Omental fat pad (tissue), 4 donors: ENCODE data around the gene HIVEP2. TPM values are rescaled to one million over a fixed set of nuclear protein-coding genes. Genes with fewer than 3 reads are reported as not detected.

Experiments used
- ATAC-seq: fragments of 150-250 bp; one replicate; pipeline ENCODE4 v1.9.1; 2016; ENCODE audit warnings: mild to moderate bottlenecking, moderate library complexity; ENCODE audit not compliant: low FRiP score
- DNase-seq: peaks from one replicate; pipeline ENCODE4 v3.0.0-alpha.2; 2019; ENCODE audit warnings: low spot score
- total RNA-seq, 4 donors: library from RNA; depleted of rRNA; stranded (reverse); fragments of >200 nt; gene quantifications; one replicate each; pipeline ENCODE4 v1.1.0, GENCODE V29; 2016
- TF ChIP-seq, protein P1 (sequence below), 3 donors: fragments of 450-650 bp; IDR thresholded peaks; one replicate each; pipeline ENCODE4 v1.5.1; 2016 to 2017; ENCODE audit warnings: antibody characterized with exemption in 3 of 3, mild to moderate bottlenecking in 3 of 3, moderate library complexity in 2 of 3

The HIVEP2 gene
- total RNA-seq, 4 donors from 2014 or later = 14.9 to 47.3 (median 26.9) TPM

DNA sequence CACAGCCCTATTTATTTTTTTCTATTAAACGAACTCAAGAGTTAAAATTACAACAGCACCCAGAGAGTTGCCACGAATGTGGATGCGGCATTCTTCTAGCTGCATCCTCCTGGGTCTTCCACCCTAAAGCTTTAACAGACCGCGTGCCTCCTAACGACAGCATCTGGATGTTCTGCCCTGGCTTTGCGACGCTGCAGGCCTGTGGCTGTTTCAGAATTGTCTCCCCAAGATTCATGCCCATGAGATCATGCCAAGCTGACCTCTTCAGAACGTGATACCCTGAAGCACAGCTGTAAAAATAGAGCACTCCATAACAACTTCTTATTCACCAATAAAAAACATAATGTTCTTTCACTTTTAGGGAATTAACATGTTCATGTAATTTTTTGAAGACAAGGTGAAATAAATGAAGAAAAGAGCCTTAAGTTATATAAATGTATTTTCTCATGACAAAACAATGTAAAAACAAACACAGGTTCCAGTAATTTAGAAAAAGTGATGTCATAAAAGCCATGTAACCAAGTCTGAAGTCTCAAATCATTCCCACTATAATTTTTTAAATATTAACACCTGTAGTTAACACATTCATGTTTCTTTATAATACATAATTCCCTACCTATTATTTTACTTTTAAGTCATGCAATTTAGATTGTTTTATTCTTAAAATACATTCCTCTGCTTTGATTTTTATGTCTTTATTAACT is 26.5 kb downstream of the HIVEP2 start:
- no peak for ATAC-seq
- TF ChIP-seq, protein P1, sequence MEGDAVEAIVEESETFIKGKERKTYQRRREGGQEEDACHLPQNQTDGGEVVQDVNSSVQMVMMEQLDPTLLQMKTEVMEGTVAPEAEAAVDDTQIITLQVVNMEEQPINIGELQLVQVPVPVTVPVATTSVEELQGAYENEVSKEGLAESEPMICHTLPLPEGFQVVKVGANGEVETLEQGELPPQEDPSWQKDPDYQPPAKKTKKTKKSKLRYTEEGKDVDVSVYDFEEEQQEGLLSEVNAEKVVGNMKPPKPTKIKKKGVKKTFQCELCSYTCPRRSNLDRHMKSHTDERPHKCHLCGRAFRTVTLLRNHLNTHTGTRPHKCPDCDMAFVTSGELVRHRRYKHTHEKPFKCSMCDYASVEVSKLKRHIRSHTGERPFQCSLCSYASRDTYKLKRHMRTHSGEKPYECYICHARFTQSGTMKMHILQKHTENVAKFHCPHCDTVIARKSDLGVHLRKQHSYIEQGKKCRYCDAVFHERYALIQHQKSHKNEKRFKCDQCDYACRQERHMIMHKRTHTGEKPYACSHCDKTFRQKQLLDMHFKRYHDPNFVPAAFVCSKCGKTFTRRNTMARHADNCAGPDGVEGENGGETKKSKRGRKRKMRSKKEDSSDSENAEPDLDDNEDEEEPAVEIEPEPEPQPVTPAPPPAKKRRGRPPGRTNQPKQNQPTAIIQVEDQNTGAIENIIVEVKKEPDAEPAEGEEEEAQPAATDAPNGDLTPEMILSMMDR (IDR thresholded peaks at IDR 0.05) = no peak
- DNase-seq = no peak

DNA sequence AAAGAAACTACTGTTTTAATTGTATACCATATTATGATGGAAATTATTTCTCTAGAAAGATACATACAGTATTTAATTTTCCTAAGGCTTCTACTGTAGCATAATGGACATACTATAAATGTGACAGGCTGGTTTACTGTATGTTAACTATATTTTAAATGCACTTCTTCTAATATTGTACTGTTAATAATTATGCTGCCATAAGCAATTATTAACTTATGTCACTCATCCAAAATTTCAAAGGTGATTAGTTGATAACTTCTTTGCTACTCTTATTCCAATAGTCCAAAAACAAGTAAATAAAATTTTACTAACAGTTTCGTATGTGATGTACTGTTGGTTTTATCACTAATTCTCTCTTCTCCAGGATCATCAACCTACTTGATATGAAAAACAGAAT is 28.1 kb downstream of the HIVEP2 start:
- ATAC-seq = no peak
- DNase-seq = no peak
- TF ChIP-seq, protein P1 (IDR thresholded peaks at IDR 0.05) = no peak

DNA sequence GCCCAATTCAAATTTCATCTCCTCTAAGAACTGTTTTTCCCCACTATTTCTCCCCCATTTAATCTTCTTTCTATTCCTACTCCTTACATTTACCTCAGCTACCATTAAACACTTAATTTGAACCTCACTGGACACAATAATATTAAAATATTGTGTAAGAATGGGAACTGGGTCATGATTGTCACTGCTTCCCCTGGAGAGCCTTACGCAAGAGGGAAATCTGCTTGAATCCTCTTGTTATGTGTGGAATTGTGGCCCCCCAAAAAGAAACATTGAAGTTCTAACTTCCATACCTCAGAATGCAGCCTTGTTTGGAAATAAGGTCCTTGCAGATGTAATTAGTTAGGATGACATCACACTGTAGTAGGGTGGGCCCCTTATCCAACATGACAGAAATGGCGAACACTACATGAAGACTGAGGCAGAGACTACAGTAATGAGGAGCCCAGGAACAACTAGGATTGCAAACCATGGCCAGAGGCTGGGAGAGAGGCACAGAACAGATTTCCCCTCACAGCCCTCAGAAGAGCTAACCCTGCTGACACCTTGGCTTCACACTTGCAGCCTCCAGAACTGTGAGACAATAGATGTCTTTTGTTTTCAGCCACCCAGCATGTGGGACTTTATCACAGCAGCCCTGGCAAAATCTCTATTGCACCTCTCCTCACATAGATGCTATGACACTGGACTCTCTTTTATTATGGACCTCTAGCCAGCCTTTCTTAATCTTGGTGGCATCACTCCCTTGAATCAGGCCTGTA is 29.9 kb downstream of the HIVEP2 start:
- TF ChIP-seq, protein P1 (IDR thresholded peaks at IDR 0.05) = no peak
- no peak for DNase-seq
- no peak for ATAC-seq

DNA sequence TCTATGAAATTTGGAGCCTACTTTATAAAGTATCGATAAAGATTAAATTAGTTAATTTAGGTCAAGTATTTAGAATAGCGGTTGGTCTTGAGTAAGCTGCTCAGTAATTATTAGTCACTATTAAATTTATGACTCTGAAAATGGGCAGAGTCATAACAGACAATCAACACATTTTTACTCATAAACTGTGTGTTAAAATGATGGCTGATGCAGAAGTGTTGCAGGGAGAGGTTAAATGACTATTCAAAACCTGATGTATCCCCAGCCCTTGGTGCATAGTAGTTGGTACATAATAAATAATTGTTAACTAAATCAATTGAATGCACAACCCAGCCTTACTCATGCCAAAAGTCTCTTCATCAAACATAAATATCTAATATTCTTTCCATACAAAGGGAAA is 30.6 kb downstream of the HIVEP2 start:
- no peak for DNase-seq
- TF ChIP-seq, protein P1 (IDR thresholded peaks at IDR 0.05) = no peak
- ATAC-seq = no peak

DNA sequence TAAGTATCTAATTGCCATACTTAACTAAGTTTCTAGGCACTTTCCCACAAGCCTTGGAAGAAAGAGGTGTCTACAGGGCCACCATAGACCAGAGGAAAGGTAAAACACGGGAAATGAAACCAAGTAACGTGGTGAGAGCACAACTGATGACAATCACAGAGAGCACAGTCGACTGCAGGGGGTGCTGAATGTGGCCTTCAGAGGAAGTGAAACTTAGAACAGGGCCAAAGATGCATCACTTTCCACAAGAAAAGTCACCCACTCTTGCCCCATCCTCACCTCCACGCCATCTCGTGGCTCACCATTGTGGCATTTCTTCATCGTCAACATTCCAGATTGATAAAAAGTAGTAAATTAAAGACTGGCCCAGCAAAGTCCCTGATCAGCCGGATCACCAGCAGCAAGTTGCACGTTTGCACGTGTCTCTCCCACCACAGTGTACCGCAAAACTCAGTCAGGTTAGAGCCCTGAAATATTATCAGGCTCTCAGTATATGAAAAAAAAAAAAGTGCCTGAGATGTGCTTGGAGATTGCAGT is 31.4 kb downstream of the HIVEP2 start:
- TF ChIP-seq, protein P1 (IDR thresholded peaks at IDR 0.05) = no peak
- ATAC-seq = no peak
- no peak for DNase-seq

DNA sequence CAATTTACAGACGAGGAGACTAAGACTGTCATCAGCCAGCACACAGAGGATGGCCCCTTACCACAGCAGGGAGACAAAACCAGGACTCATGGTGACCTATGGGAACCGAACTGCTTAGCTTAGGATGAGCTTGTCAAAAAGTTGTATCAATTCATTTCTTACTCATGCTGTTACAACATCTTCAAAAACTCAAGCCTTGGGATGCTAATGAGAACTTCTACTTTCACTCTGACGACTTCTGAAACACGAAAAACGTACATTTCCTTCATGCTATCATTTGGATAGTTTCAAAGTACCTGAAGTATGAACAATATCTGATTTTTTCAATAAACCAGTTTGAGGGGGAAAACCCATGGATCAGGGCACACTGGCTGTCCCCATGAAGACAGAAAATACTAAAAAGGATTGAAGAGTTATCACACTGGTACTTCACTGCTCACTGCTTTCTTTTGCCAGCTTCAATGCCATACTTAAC is 31.9 kb downstream of the HIVEP2 start:
- DNase-seq = no peak
- TF ChIP-seq, protein P1 (IDR thresholded peaks at IDR 0.05) = no peak
- ATAC-seq = no peak
